CD8-positive, alpha-beta memory T cell (primary cell): ENCODE measurements around the gene TENM4. TPM values are rescaled to one million over a fixed set of nuclear protein-coding genes. Genes with fewer than 3 reads are reported as not detected.

Experiments used
- CTCF ChIA-PET: fragments of 350-600 bp; sonication (Branson Sonifier 250); formaldehyde crosslinking; loops from one replicate; lab custom pipeline; 2021; ENCODE audit warnings: antibody characterized with exemption; lab: Charles Lee
- POLR2A ChIA-PET: fragments of 350-600 bp; sonication (Branson Sonifier 250); formaldehyde crosslinking; loops from one replicate; lab custom pipeline; 2021; ENCODE audit warnings: antibody characterized with exemption; lab: Charles Lee
- DNase-seq, 5 donors: peaks; one replicate each; pipeline versions ENCODE4 v3.0.0 to v3.0.0-alpha.2; 2020 to 2022; ENCODE audit warnings: mixed read lengths in 1 of 5
- H3K27ac ChIP-seq: one replicate; pipeline ENCODE4 v1.7.0; 2013; ENCODE audit warnings: low read depth, mild to moderate bottlenecking, low read length, moderate library complexity
- H3K27me3 ChIP-seq: 2 replicates; pipeline ENCODE4 v1.7.0; 2013; ENCODE audit warnings: low read length, mild to moderate bottlenecking; ENCODE audit not compliant: insufficient read depth, poor library complexity, severe bottlenecking
- H3K36me3 ChIP-seq: 2 replicates; pipeline ENCODE4 v1.7.0; 2013; ENCODE audit warnings: mild to moderate bottlenecking, low read length, moderate library complexity; ENCODE audit not compliant: insufficient read depth
- H3K4me1 ChIP-seq: 2 replicates; pipeline ENCODE4 v1.7.0; 2013; ENCODE audit warnings: mild to moderate bottlenecking, low read length, moderate library complexity; ENCODE audit not compliant: insufficient read depth
- H3K4me3 ChIP-seq: 2 replicates; pipeline ENCODE4 v1.7.0; 2013; ENCODE audit warnings: mild to moderate bottlenecking, low read length
- H3K9me3 ChIP-seq: 2 replicates; pipeline ENCODE4 v1.7.0; 2013; ENCODE audit warnings: mild to moderate bottlenecking, low read length
- H3K27ac Mint-ChIP-seq, 8 donors: one replicate each; pipeline ENCODE4 v1.8.0; 2020 to 2021; ENCODE audit warnings: mixed read lengths in 8 of 8, mild to moderate bottlenecking in 6 of 8, inconsistent platforms in 3 of 8, moderate library complexity in 3 of 8
- H3K27me3 Mint-ChIP-seq, 2 donors: one replicate each; pipeline ENCODE4 v1.8.0; 2020 to 2021; ENCODE audit warnings: mixed read lengths in 2 of 2, mild to moderate bottlenecking in 1 of 2, moderate library complexity in 1 of 2
- H3K36me3 Mint-ChIP-seq, 3 donors: one replicate each; pipeline ENCODE4 v1.8.0; 2020 to 2021; ENCODE audit warnings: mixed read lengths in 3 of 3, inconsistent platforms in 1 of 3, mild to moderate bottlenecking in 1 of 3
- H3K4me1 Mint-ChIP-seq, 3 donors: one replicate each; pipeline ENCODE4 v1.8.0; 2020 to 2021; ENCODE audit warnings: mixed read lengths in 3 of 3, inconsistent platforms in 1 of 3, mild to moderate bottlenecking in 1 of 3
- H3K4me3 Mint-ChIP-seq, 7 donors: one replicate each; pipeline ENCODE4 v1.8.0; 2020 to 2021; ENCODE audit warnings: mixed read lengths in 7 of 7, mild to moderate bottlenecking in 6 of 7, moderate library complexity in 4 of 7, inconsistent platforms in 2 of 7
- H3K9me3 Mint-ChIP-seq, 5 donors: one replicate each; pipeline ENCODE4 v1.8.0; 2020 to 2022; ENCODE audit warnings: mixed read lengths in 5 of 5, mild to moderate bottlenecking in 3 of 5, moderate library complexity in 2 of 5, inconsistent platforms in 1 of 5
- polyA plus RNA-seq: library from polyadenylated mRNA; unstranded; fragments of 300-500 nt; fragmentation: Illumina TruSeq; gene quantifications from one replicate; pipeline ENCODE4 v1.2.3, GENCODE V29; 2021
- total RNA-seq, 2 experiments: library from RNA; stranded (reverse); gene quantifications; one replicate each; pipeline ENCODE4 v1.2.3, GENCODE V29; 2021

TENM4 gene
- total and polyA plus RNA-seq, 3 experiments from 2014 or later: not detected

- Mint-ChIP-seq H3K27ac (no peak overlapping the region), H3K4me3 (no peak overlapping the region), H3K27me3 (peaks cover 0 to 16% of the 10 kb centered on the region in 2 donors), H3K36me3 (no peaks in the 10 kb centered on the region), H3K9me3 (peaks cover 0 to 2% (median 0%) of the 10 kb centered on the region in 5 donors), H3K4me1 (no peaks in the 10 kb centered on the region)
- H3K4me1 ChIP-seq: no peaks in the 10 kb centered on the region
- DNase-seq: no peak
- H3K9me3 ChIP-seq: no peaks in the 10 kb centered on the region
- ChIA-PET CTCF (no interaction called here), POLR2A (no interaction called here)
- H3K27ac ChIP-seq: no peak overlapping the region
- H3K27me3 ChIP-seq: no peaks in the 10 kb centered on the region
- H3K4me3 ChIP-seq: no peak overlapping the region
- no peaks in the 10 kb centered on the region for H3K36me3 ChIP-seq
Measured at GRCh38 chr11:78851878-78852586, 588.8 kb downstream of the TENM4 start.

DNA sequence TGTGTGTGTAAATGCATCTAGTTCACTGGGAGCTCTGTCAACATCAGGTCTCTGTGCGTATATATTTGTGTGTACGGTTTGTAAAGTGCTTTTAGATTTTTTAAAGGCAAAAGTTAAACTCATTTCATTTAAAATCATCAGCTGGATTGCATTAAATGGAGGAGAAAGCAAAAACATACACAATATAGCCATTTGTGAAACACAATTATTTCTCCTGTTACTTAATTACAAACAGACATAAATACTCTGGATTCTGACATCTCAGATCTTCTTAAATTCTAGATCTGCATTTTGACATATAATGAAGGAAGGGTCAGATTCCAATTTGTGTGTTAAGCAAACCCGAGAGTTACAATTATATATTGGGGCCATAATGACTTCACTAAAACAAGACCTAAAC is 590.8 kb downstream of the TENM4 start:
- H3K36me3 ChIP-seq: no peaks in the 10 kb centered on the region
- DNase-seq: no peak
- Mint-ChIP-seq H3K27me3 (peaks cover 0 to 11% of the 10 kb centered on the region in 2 donors), H3K36me3 (no peaks in the 10 kb centered on the region), H3K27ac (no peak overlapping the region), H3K9me3 (no peaks in the 10 kb centered on the region), H3K4me1 (no peaks in the 10 kb centered on the region), H3K4me3 (no peak overlapping the region)
- H3K27me3 ChIP-seq: no peaks in the 10 kb centered on the region
- H3K9me3 ChIP-seq: no peaks in the 10 kb centered on the region
- ChIA-PET CTCF (no interaction called here), POLR2A (no interaction called here)
- no peaks in the 10 kb centered on the region for H3K4me1 ChIP-seq
- no peak overlapping the region for H3K27ac ChIP-seq
- H3K4me3 ChIP-seq: no peak overlapping the region

DNA sequence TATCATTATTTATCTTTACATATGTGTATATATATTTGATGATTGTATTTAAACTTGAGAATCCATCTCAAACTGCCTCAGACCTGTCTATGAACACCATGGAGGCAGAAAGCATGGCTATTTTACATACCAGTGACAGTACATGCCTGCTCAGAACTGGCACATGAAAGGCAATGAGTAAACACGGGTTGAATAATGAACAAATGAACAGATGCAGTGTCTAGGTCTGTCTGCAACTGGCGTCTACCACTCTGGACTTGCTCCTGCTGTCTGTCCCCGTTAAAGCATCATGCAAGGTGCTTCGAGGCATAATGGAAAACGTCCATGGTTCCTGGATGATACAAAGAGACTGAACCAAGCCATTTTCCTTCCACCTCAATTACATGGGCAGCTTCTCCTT is 594.6 kb downstream of the TENM4 start:
- ChIA-PET CTCF (no interaction called here), POLR2A (no interaction called here)
- Mint-ChIP-seq H3K4me3 (no peak overlapping the region), H3K36me3 (no peaks in the 10 kb centered on the region), H3K4me1 (no peaks in the 10 kb centered on the region), H3K9me3 (no peaks in the 10 kb centered on the region), H3K27ac (no peak overlapping the region), H3K27me3 (peaks cover 6 to 25% of the 10 kb centered on the region in 2 donors)
- no peaks in the 10 kb centered on the region for H3K9me3 ChIP-seq
- no peaks in the 10 kb centered on the region for H3K4me1 ChIP-seq
- H3K36me3 ChIP-seq: no peaks in the 10 kb centered on the region
- DNase-seq: no peak
- H3K27me3 ChIP-seq: no peaks in the 10 kb centered on the region
- no peak overlapping the region for H3K27ac ChIP-seq
- H3K4me3 ChIP-seq: no peak overlapping the region

GRCh38 chr11:78845496-78845895 is 595.3 kb downstream of the TENM4 start:
- no peak for DNase-seq
- no peaks in the 10 kb centered on the region for H3K36me3 Mint-ChIP-seq
- Histone ChIP-seq H3K4me1 (no peaks in the 10 kb centered on the region), H3K27ac (no peak overlapping the region), H3K36me3 (no peaks in the 10 kb centered on the region), H3K27me3 (no peaks in the 10 kb centered on the region), H3K4me3 (no peak overlapping the region), H3K9me3 (no peaks in the 10 kb centered on the region)
- POLR2A ChIA-PET: no interaction called here
- H3K4me3 Mint-ChIP-seq: no peak overlapping the region
- H3K27ac Mint-ChIP-seq: no peak overlapping the region
- H3K27me3 Mint-ChIP-seq: peaks cover 6 to 27% of the 10 kb centered on the region in 2 donors
- H3K9me3 Mint-ChIP-seq: no peaks in the 10 kb centered on the region
- CTCF ChIA-PET: no interaction called here
- no peaks in the 10 kb centered on the region for H3K4me1 Mint-ChIP-seq

GRCh38 chr11:78841456-78842060 is 599.3 kb downstream of the TENM4 start:
- Mint-ChIP-seq H3K4me3 (no peak overlapping the region), H3K27ac (peak overlapping the region in 1 of 8 donors; percentile 90), H3K36me3 (no peaks in the 10 kb centered on the region), H3K27me3 (peaks cover 6 to 23% of the 10 kb centered on the region in 2 donors), H3K4me1 (no peaks in the 10 kb centered on the region), H3K9me3 (no peaks in the 10 kb centered on the region)
- Histone ChIP-seq H3K27me3 (no peaks in the 10 kb centered on the region), H3K9me3 (no peaks in the 10 kb centered on the region), H3K4me1 (no peaks in the 10 kb centered on the region), H3K4me3 (no peak overlapping the region), H3K27ac (no peak overlapping the region), H3K36me3 (no peaks in the 10 kb centered on the region)
- ChIA-PET POLR2A (no interaction called here), CTCF (no interaction called here)
- DNase-seq: no peak

- no peaks in the 10 kb centered on the region for H3K4me1 ChIP-seq
- no peak for DNase-seq
- H3K9me3 ChIP-seq: no peaks in the 10 kb centered on the region
- ChIA-PET CTCF (no interaction called here), POLR2A (no interaction called here)
- no peaks in the 10 kb centered on the region for H3K36me3 ChIP-seq
- H3K4me1 Mint-ChIP-seq: no peaks in the 10 kb centered on the region
- no peak overlapping the region for H3K4me3 ChIP-seq
- H3K27me3 ChIP-seq: no peaks in the 10 kb centered on the region
- H3K27me3 Mint-ChIP-seq: peaks cover 6 to 23% of the 10 kb centered on the region in 2 donors
- no peak overlapping the region for H3K4me3 Mint-ChIP-seq
- no peak overlapping the region for H3K27ac ChIP-seq
- no peaks in the 10 kb centered on the region for H3K36me3 Mint-ChIP-seq
- no peak overlapping the region for H3K27ac Mint-ChIP-seq
- no peaks in the 10 kb centered on the region for H3K9me3 Mint-ChIP-seq
Measured at GRCh38 chr11:78840623-78841022, 600.2 kb downstream of the TENM4 start.

DNA sequence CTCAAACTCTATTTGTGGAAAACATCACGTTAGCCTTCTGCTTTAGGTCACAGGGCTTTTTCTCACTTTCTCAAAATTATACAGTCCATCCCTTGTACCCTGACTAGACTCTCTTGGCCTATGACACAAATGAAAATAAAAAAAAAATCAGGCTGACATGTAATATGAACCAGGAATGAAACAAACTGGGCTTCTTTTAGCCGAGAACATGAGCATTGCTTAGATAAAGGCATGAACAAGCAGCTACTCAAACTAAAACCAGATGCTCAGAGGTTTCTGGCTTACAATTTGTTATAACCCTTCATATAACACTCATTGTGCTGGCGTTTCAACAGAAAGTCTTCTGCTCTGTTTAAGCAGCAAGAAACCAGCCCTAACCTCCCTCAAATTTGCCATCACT is 600.6 kb downstream of the TENM4 start:
- CTCF ChIA-PET: interaction anchor here (1.5 kb wide), 1 partner anchor 8 kb away, joined by 3 read pairs; no protein-coding TSS in a partner anchor

DNA sequence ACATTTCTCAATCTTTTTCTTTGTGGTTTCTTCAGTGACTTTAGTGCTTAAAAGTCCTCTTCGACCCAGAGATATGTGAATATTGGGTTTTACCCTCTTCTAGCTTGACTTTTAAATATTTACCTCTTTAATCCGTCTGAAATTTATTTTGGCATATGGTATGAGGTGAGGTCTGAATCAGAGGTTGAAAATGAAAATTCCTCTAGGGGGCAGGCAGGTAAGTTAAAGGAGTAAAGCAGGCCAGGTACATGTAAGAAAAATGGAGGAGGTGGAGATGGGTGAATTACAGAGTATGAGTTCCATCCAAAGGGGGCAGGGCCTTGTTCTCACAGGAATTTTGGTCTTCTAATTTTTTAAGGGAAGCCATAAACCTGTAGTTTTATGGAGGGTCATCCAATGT is 602.4 kb downstream of the TENM4 start:
- Histone ChIP-seq H3K4me3 (no peak overlapping the region), H3K4me1 (no peaks in the 10 kb centered on the region), H3K27me3 (no peaks in the 10 kb centered on the region), H3K36me3 (no peaks in the 10 kb centered on the region), H3K27ac (no peak overlapping the region), H3K9me3 (no peaks in the 10 kb centered on the region)
- DNase-seq: no peak
- no peak overlapping the region for H3K4me3 Mint-ChIP-seq
- H3K4me1 Mint-ChIP-seq: no peaks in the 10 kb centered on the region
- CTCF ChIA-PET: no interaction called here
- POLR2A ChIA-PET: no interaction called here
- H3K27me3 Mint-ChIP-seq: peaks cover 6 to 17% of the 10 kb centered on the region in 2 donors
- H3K9me3 Mint-ChIP-seq: no peaks in the 10 kb centered on the region
- no peaks in the 10 kb centered on the region for H3K36me3 Mint-ChIP-seq
- no peak overlapping the region for H3K27ac Mint-ChIP-seq

More for the DNA sequence above, 600.6 kb downstream of the TENM4 start:
- no peak overlapping the region for H3K4me3 ChIP-seq
- POLR2A ChIA-PET: no interaction called here
- H3K27ac ChIP-seq: no peak overlapping the region
- no peak for DNase-seq
- H3K27ac Mint-ChIP-seq: no peak overlapping the region
- no peak overlapping the region for H3K4me3 Mint-ChIP-seq
- H3K36me3 Mint-ChIP-seq: no peaks in the 10 kb centered on the region
- H3K27me3 Mint-ChIP-seq: peaks cover 6 to 23% of the 10 kb centered on the region in 2 donors
- no peaks in the 10 kb centered on the region for H3K36me3 ChIP-seq
- no peaks in the 10 kb centered on the region for H3K27me3 ChIP-seq
- no peaks in the 10 kb centered on the region for H3K4me1 Mint-ChIP-seq
- no peaks in the 10 kb centered on the region for H3K9me3 Mint-ChIP-seq
- no peaks in the 10 kb centered on the region for H3K4me1 ChIP-seq
- no peaks in the 10 kb centered on the region for H3K9me3 ChIP-seq
